ENCODE measurements around the gene HS3ST4. TPM values are rescaled to one million over a fixed set of nuclear protein-coding genes. Genes with fewer than 3 reads are reported as not detected.

The HS3ST4 gene
- total RNA-seq, 2 donors from 2014 or later = 4.7 to 5.0 TPM

DNA sequence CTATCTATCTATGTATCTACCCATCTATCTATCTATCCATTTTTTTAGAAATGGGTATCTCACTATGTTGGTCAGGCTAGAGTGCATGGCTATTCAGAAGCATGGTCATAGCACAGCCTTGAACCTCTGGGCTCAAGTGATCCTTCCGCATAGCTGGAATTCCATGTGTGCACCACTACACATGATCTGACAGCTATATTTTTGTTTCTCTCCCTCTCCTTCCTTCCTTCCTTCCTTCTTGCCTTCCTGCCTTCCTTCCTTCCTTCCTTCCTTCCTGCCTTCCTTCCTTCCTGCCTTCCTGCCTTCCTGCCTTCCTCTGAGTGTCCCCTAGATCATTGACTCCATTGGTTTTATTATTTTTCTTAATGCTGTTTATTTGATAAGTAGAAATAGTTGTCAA, 108.1 kb downstream of the HS3ST4 start:
- TF ChIP-seq, protein P1, sequence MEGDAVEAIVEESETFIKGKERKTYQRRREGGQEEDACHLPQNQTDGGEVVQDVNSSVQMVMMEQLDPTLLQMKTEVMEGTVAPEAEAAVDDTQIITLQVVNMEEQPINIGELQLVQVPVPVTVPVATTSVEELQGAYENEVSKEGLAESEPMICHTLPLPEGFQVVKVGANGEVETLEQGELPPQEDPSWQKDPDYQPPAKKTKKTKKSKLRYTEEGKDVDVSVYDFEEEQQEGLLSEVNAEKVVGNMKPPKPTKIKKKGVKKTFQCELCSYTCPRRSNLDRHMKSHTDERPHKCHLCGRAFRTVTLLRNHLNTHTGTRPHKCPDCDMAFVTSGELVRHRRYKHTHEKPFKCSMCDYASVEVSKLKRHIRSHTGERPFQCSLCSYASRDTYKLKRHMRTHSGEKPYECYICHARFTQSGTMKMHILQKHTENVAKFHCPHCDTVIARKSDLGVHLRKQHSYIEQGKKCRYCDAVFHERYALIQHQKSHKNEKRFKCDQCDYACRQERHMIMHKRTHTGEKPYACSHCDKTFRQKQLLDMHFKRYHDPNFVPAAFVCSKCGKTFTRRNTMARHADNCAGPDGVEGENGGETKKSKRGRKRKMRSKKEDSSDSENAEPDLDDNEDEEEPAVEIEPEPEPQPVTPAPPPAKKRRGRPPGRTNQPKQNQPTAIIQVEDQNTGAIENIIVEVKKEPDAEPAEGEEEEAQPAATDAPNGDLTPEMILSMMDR (conservative IDR thresholded peaks at IDR 0.05) = no peak
- Histone ChIP-seq H3K27me3 (ENCODE audit: control insufficient read depth, insufficient read depth, low read length, poor library complexity, severe bottlenecking) (no peaks in the 10 kb centered on the region), H3K9ac (ENCODE audit: extremely low read depth, low read length, poor library complexity, severe bottlenecking) (no peak overlapping the region), H3K36me3 (ENCODE audit: control insufficient read depth, insufficient read depth, low read length) (no peaks in the 10 kb centered on the region), H3K9me3 (ENCODE audit: control insufficient read depth, low read length) (peaks cover 13% of the 10 kb centered on the region), H3K4me3 (ENCODE audit: low read length) (no peak overlapping the region), H3K4me1 (ENCODE audit: control insufficient read depth, insufficient read depth, low read length) (no peaks in the 10 kb centered on the region), H3K27ac (ENCODE audit: low read depth, low read length) (no peak overlapping the region)
- H3K27me3 Mint-ChIP-seq (ENCODE audit: insufficient read depth) = peaks cover 3% of the 10 kb centered on the region
- H3K9me3 Mint-ChIP-seq = peaks cover 3% of the 10 kb centered on the region
- DNase-seq = no peak
- H3K4me3 Mint-ChIP-seq = no peak overlapping the region
- H3K36me3 Mint-ChIP-seq (ENCODE audit: low read depth) = peaks cover 2% of the 10 kb centered on the region
- peaks cover 20% of the 10 kb centered on the region for H3K4me1 Mint-ChIP-seq
- WGBS, 2 experiments (ENCODE audit: insufficient coverage in 1 of 2, insufficient read length in 1 of 2) = 83 to 97% methylated on average over 1 of the region's 1 CpG
- no peak overlapping the region for H3K27ac Mint-ChIP-seq

DNA sequence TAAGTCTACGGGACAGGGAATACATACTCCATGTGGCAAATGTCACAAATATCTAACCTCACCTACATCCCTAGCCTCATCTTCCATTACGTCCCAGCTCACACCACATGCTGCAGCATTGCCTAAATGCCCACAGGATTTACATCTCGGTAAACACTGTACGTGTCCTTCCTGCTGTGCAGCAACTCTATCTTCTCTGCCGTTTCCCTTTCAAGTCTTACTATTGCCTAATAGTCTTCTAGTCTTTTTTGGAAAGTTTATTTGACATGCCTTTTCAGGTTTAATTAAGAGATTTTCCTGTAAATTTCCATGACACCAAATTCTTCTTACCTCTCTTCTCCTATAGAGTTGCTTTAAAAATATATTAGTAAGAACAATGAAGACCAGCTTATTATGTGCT, 120.5 kb downstream of the HS3ST4 start:
- Histone ChIP-seq H3K4me1 (ENCODE audit: control insufficient read depth, insufficient read depth, low read length) (no peaks in the 10 kb centered on the region), H3K9ac (ENCODE audit: extremely low read depth, low read length, poor library complexity, severe bottlenecking) (no peak overlapping the region), H3K4me3 (ENCODE audit: low read length) (no peak overlapping the region), H3K27me3 (ENCODE audit: control insufficient read depth, insufficient read depth, low read length, poor library complexity, severe bottlenecking) (no peaks in the 10 kb centered on the region), H3K36me3 (ENCODE audit: control insufficient read depth, insufficient read depth, low read length) (no peaks in the 10 kb centered on the region), H3K27ac (ENCODE audit: low read depth, low read length) (no peak overlapping the region), H3K9me3 (ENCODE audit: control insufficient read depth, low read length) (no peaks in the 10 kb centered on the region)
- H3K36me3 Mint-ChIP-seq (ENCODE audit: low read depth) = no peaks in the 10 kb centered on the region
- no peak overlapping the region for H3K4me3 Mint-ChIP-seq
- TF ChIP-seq, protein P1 (conservative IDR thresholded peaks at IDR 0.05) = no peak
- H3K9me3 Mint-ChIP-seq = no peaks in the 10 kb centered on the region
- 90 to 98% methylated on average over 4 to 5 of the region's 5 CpGs for WGBS, 2 experiments (ENCODE audit: insufficient coverage in 1 of 2, insufficient read length in 1 of 2)
- H3K27ac Mint-ChIP-seq = no peak overlapping the region
- H3K27me3 Mint-ChIP-seq (ENCODE audit: insufficient read depth) = no peaks in the 10 kb centered on the region
- no peaks in the 10 kb centered on the region for H3K4me1 Mint-ChIP-seq
- DNase-seq = no peak

GRCh38 chr16:25817295-25817694, 125.5 kb downstream of the HS3ST4 start:
- 87 to 90% methylated on average over 5 to 6 of the region's 6 CpGs for WGBS, 2 experiments (ENCODE audit: insufficient coverage in 1 of 2, insufficient read length in 1 of 2)
- H3K9me3 Mint-ChIP-seq = no peaks in the 10 kb centered on the region
- H3K4me1 ChIP-seq (ENCODE audit: control insufficient read depth, insufficient read depth, low read length) = no peaks in the 10 kb centered on the region
- no peak overlapping the region for H3K4me3 ChIP-seq (ENCODE audit: low read length)
- no peak overlapping the region for H3K27ac ChIP-seq (ENCODE audit: low read depth, low read length)
- no peak overlapping the region for H3K4me3 Mint-ChIP-seq
- DNase-seq = no peak
- TF ChIP-seq, protein P1 (conservative IDR thresholded peaks at IDR 0.05) = no peak
- H3K27me3 ChIP-seq (ENCODE audit: control insufficient read depth, insufficient read depth, low read length, poor library complexity, severe bottlenecking) = no peaks in the 10 kb centered on the region
- H3K36me3 ChIP-seq (ENCODE audit: control insufficient read depth, insufficient read depth, low read length) = no peaks in the 10 kb centered on the region
- no peaks in the 10 kb centered on the region for H3K9me3 ChIP-seq (ENCODE audit: control insufficient read depth, low read length)
- H3K4me1 Mint-ChIP-seq = no peaks in the 10 kb centered on the region
- H3K27me3 Mint-ChIP-seq (ENCODE audit: insufficient read depth) = no peaks in the 10 kb centered on the region
- no peaks in the 10 kb centered on the region for H3K36me3 Mint-ChIP-seq (ENCODE audit: low read depth)
- H3K27ac Mint-ChIP-seq = no peak overlapping the region
- H3K9ac ChIP-seq (ENCODE audit: extremely low read depth, low read length, poor library complexity, severe bottlenecking) = no peak overlapping the region
